GM21786 (cell line): ENCODE measurements around the gene ERBB2.
"Not testable (repeated sequence)": the region's sequence is repeated elsewhere in the genome, so short reads cannot be mapped to it uniquely, and the experiment has no call there.

Experiments used
- ATAC-seq: cut with Tn5 transposase; IDR thresholded peaks from one replicate; pipeline ENCODE4 v1.9.1; 2021; ENCODE audit not compliant: unreplicated experiment

The ERBB2 gene

GRCh38 chr17:39757931-39758873 is 58.3 kb downstream of the ERBB2 start:
- ATAC-seq: no peak

- no peak for ATAC-seq
These were observed 59.3 kb downstream of the ERBB2 start for GRCh38 chr17:39759204-39759603.

- no peak for ATAC-seq
These were observed 62.1 kb downstream of the ERBB2 start for GRCh38 chr17:39761861-39762496.

GRCh38 chr17:39763051-39763820 is 63.4 kb downstream of the ERBB2 start:
- no peak for ATAC-seq

- not testable (repeated sequence) for ATAC-seq
These were observed 64.3 kb downstream of the ERBB2 start for GRCh38 chr17:39764171-39764570.

- no peak for ATAC-seq
These were observed 65.3 kb downstream of the ERBB2 start for GRCh38 chr17:39765175-39765574.

- ATAC-seq: no peak
These were observed 65.9 kb downstream of the ERBB2 start for GRCh38 chr17:39765766-39766165.

- ATAC-seq: no peak
These were observed 67.3 kb downstream of the ERBB2 start for GRCh38 chr17:39767147-39767546.

- ATAC-seq: peak; percentile 68
These were observed 70.2 kb downstream of the ERBB2 start for GRCh38 chr17:39769974-39770587.

- no peak for ATAC-seq
These were observed 72.6 kb downstream of the ERBB2 start for GRCh38 chr17:39772415-39772814.

GRCh38 chr17:39772987-39773934 is 73.4 kb downstream of the ERBB2 start:
- no peak for ATAC-seq

GRCh38 chr17:39774047-39774446 is 74.2 kb downstream of the ERBB2 start:
- ATAC-seq: no peak

GRCh38 chr17:39775031-39775430 is 75.2 kb downstream of the ERBB2 start:
- no peak for ATAC-seq

GRCh38 chr17:39776252-39776651 is 76.4 kb downstream of the ERBB2 start:
- ATAC-seq: no peak

GRCh38 chr17:39777534-39778365 is 77.9 kb downstream of the ERBB2 start:
- peak; percentile 57 for ATAC-seq
